ENCODE measurements around the gene PRKCA.

DNA sequence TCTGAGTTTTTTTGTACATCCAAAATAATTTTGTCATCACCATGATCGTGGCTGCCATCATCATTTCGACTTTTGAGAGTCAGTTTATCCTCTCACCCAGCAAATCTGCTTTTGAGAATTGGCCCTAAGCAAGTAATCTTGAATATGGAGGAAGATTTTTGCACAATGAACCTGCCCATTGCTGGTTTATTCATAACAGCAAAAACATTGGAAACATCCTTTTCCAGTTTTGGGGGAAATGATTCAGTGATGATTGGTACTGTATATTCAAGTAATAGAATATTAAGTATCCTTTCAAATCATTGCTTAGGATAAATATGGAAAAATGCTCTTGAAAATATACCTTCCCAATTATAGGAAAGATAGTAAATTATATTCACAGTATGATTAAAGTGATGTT lies 53.1 kb downstream of the PRKCA start:
- TF ChIP-seq, protein P1, sequence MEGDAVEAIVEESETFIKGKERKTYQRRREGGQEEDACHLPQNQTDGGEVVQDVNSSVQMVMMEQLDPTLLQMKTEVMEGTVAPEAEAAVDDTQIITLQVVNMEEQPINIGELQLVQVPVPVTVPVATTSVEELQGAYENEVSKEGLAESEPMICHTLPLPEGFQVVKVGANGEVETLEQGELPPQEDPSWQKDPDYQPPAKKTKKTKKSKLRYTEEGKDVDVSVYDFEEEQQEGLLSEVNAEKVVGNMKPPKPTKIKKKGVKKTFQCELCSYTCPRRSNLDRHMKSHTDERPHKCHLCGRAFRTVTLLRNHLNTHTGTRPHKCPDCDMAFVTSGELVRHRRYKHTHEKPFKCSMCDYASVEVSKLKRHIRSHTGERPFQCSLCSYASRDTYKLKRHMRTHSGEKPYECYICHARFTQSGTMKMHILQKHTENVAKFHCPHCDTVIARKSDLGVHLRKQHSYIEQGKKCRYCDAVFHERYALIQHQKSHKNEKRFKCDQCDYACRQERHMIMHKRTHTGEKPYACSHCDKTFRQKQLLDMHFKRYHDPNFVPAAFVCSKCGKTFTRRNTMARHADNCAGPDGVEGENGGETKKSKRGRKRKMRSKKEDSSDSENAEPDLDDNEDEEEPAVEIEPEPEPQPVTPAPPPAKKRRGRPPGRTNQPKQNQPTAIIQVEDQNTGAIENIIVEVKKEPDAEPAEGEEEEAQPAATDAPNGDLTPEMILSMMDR (IDR thresholded peaks at IDR 0.05): no peak
- no peak for TF ChIP-seq POLR2A (IDR thresholded peaks at IDR 0.05)
